HUES64 (cell line): ENCODE results near the gene LRRN3.

Experiments
- H3K27ac ChIP-seq: 2 replicates; pipeline ENCODE4 v1.7.0; 2013; ENCODE audit warnings: low read depth, low read length, inconsistent platforms
- H3K27me3 ChIP-seq: 2 replicates; pipeline ENCODE4 v1.6.1; 2013; ENCODE audit warnings: mild to moderate bottlenecking, low read length; ENCODE audit not compliant: insufficient read depth
- H3K36me3 ChIP-seq: 2 replicates; pipeline ENCODE4 v1.6.1; 2013; ENCODE audit warnings: mild to moderate bottlenecking, low read length; ENCODE audit not compliant: insufficient read depth
- H3K4me1 ChIP-seq: 2 replicates; pipeline ENCODE4 v1.6.1; 2013; ENCODE audit warnings: mild to moderate bottlenecking, low read length, moderate library complexity; ENCODE audit not compliant: insufficient read depth
- H3K4me3 ChIP-seq: 2 replicates; pipeline ENCODE4 v1.5.1; 2013; ENCODE audit warnings: mild to moderate bottlenecking, low read length, moderate library complexity
- H3K9ac ChIP-seq: 2 replicates; pipeline ENCODE4 v1.6.1; 2013; ENCODE audit warnings: mild to moderate bottlenecking, low read depth, low read length
- H3K9me3 ChIP-seq: 2 replicates; pipeline ENCODE4 v1.6.1; 2013; ENCODE audit warnings: low read depth, low read length; ENCODE audit not compliant: insufficient read depth
- WGBS: fragments of 150-250, 120-280 bp; methylation state at CpG from one replicate; pipeline ENCODE4 v1.1.7; 2013; ENCODE audit warnings: missing lambda C conversion rate; 5-methylcytosine and 5-hydroxymethylcytosine counted together

LRRN3 gene

DNA sequence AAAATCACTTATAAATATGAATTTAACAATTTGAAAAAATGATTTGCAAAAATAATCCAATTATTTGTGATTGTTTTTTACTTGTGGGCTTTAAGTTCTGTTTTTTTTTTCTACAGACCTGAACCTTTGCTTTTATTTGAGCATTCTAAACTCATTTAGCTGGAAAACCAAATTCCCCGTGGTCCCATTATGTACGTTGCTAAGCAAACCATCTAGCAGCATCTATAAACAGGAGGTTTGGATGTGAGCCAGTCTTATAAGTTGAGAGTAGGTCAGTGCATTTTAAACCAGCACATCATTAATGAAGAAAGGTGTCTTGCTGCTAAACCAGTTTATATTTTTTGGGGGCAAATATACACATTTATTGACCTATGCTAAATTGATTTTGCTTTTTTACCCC, 77.3 kb downstream of the LRRN3 start:
- H3K9me3 ChIP-seq: no peaks in the 10 kb centered on the region
- WGBS: 100% methylated on average over 2 of the region's 2 CpGs
- H3K4me3 ChIP-seq: no peak overlapping the region
- H3K4me1 ChIP-seq: peaks cover 3% of the 10 kb centered on the region; the same call in 1 of the 2 replicates
- no peak overlapping the region for H3K9ac ChIP-seq
- H3K27me3 ChIP-seq: no peaks in the 10 kb centered on the region
- no peak overlapping the region for H3K27ac ChIP-seq
- no peaks in the 10 kb centered on the region for H3K36me3 ChIP-seq

DNA sequence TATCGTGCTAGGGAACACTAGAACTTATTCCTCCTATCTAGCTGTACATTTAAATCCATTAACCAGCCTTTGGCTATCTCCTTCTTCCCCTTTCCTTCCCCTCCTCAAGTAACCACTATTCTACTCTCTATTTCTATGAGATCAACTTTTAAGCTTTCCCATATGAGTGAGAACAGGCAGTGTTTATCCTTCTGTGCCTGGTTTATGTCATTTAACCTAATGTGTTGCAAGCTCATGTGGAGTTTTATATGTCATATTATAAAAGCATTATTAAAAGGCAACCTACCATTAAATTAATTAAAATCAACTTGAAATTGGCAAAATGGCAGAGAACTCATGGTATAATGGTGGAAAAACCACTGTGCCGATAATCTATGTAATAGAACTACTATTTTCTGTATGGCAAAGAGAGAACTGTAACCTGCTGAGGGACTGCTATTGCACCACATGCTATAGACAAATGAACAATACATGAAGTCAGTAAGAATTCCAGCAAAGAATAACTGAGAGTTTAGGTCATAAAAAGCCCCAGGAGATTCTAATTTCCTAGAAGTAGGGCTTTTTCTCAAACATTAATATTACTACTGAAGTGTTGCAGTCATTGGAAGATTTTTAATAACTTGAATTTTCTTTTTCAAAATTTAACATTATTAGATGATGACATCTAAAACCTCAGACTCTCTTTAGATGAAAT, 81.8 kb downstream of the LRRN3 start:
- 96% methylated on average over 2 of the region's 2 CpGs for WGBS
- Histone ChIP-seq H3K9me3 (no peaks in the 10 kb centered on the region), H3K4me1 (peaks cover 3% of the 10 kb centered on the region; the same call in 1 of the 2 replicates), H3K36me3 (no peaks in the 10 kb centered on the region), H3K9ac (no peak overlapping the region), H3K27me3 (no peaks in the 10 kb centered on the region), H3K27ac (no peak overlapping the region), H3K4me3 (no peak overlapping the region)

DNA sequence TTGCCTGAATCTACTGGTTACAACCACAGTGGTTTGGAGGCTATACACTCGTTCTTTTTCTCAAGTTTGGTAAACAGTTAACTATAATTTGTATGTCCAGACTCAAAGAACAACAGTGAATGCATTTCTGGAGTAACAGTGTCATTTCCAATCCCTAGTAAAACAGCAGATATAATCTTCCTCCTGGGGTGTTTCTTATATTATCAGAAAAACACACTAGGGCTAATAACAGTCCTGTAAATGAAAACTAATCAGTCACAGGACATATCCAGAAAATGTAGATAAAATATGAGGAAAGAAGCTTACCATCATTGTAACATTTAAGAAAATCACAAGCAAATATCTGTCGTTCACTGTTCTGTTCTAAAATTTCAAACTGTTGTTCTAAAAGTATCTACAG, 82.6 kb downstream of the LRRN3 start:
- Histone ChIP-seq H3K27ac (no peak overlapping the region), H3K4me1 (peaks cover 3% of the 10 kb centered on the region; the same call in 1 of the 2 replicates), H3K9me3 (no peaks in the 10 kb centered on the region), H3K9ac (no peak overlapping the region), H3K36me3 (no peaks in the 10 kb centered on the region), H3K4me3 (no peak overlapping the region), H3K27me3 (no peaks in the 10 kb centered on the region)
- WGBS: 100% methylated on average over 1 of the region's 2 CpGs

DNA sequence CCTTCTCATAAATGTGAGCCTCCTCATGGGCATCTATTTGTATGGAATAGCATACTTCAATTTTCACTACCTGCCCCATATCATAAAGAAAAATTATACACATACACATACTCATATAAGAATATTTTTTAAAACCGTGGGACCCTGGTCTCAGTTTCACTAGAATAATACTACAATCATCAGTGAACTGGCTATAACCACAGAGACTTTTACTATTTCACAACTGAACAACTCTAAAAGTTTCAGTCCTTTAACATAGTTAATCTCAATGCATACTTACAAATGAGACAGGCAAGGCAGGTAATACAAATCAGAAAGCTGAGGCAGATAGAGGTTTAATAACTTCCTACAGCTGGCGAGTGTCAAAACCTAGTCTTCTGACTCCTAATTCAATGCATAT, 83.1 kb downstream of the LRRN3 start:
- Histone ChIP-seq H3K27ac (no peak overlapping the region), H3K9me3 (no peaks in the 10 kb centered on the region), H3K9ac (no peak overlapping the region), H3K36me3 (no peaks in the 10 kb centered on the region), H3K4me1 (peaks cover 3% of the 10 kb centered on the region; the same call in 1 of the 2 replicates), H3K4me3 (no peak overlapping the region), H3K27me3 (no peaks in the 10 kb centered on the region)
- 94% methylated on average over 2 of the region's 2 CpGs for WGBS

DNA sequence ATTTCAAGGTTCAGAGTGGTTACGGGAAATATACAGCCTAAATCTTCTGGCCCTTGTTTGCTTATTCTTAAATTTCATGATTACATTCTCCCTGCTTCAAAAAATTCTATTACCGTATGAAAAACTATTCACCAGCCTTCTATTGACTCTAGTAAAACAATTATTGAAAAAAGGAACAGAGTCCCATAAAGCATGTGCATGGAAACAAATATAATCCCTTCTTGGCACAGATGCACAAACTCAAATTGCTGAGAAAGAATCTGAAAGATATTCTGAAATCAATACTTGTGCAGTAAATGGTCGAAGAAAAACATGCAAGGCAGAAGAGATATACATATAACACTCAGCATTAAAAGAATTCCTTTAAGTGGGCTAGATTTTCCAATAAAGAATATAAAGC, 83.6 kb downstream of the LRRN3 start:
- Histone ChIP-seq H3K36me3 (no peaks in the 10 kb centered on the region), H3K4me3 (no peak overlapping the region), H3K4me1 (peaks cover 3% of the 10 kb centered on the region; the same call in 1 of the 2 replicates), H3K9ac (no peak overlapping the region), H3K9me3 (no peaks in the 10 kb centered on the region), H3K27ac (no peak overlapping the region), H3K27me3 (no peaks in the 10 kb centered on the region)
- 100% methylated on average over 3 of the region's 3 CpGs for WGBS
